ENCODE measurements around the gene IL1R2. TPM values are rescaled to one million over a fixed set of nuclear protein-coding genes. Genes with fewer than 3 reads are reported as not detected.

IL1R2 gene
- total and polyA plus RNA-seq, 2 experiments from 2014 or later = not detected

DNA sequence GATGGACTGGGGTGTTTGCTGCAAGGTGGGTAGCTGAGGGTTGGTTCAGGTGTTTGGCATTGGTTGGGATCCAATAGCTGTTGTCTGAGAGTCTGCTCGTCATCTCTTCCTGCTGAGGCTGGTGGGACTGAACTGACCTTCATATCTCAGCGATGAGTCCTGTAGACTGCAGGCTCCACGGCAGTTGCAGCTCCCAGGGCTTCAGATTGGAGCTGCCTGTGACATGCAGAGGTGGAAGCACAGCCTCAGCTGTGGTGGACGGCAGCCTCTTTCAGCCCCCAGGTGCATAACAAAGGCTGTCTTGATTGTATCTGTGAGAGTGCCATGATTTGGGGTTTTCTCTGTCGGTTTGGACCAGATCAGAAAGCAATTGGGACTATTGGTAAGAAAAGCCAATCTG is 3.9 kb upstream of the IL1R2 start:
- H2AFZ ChIP-seq = peak overlapping the region; percentile 52; the same call in 1 of the 2 replicates
- TF ChIP-seq JUNB (IDR thresholded peaks at IDR 0.05; ENCODE audit: unreplicated experiment) = no peak
- no peak for TF ChIP-seq EZH2phosphoT487 (IDR thresholded peaks at IDR 0.05; ENCODE audit: unreplicated experiment)
- TF ChIP-seq, protein P1, sequence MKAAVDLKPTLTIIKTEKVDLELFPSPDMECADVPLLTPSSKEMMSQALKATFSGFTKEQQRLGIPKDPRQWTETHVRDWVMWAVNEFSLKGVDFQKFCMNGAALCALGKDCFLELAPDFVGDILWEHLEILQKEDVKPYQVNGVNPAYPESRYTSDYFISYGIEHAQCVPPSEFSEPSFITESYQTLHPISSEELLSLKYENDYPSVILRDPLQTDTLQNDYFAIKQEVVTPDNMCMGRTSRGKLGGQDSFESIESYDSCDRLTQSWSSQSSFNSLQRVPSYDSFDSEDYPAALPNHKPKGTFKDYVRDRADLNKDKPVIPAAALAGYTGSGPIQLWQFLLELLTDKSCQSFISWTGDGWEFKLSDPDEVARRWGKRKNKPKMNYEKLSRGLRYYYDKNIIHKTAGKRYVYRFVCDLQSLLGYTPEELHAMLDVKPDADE (IDR thresholded peaks at IDR 0.05) = no peak
- TF ChIP-seq NANOG (IDR thresholded peaks at IDR 0.05; ENCODE audit: borderline replicate concordance) = no peak
- no peak for TF ChIP-seq ZNF331 (CRISPR knock-in tag; IDR thresholded peaks at IDR 0.05; ENCODE audit: low read depth)
- TF ChIP-seq, protein P2, sequence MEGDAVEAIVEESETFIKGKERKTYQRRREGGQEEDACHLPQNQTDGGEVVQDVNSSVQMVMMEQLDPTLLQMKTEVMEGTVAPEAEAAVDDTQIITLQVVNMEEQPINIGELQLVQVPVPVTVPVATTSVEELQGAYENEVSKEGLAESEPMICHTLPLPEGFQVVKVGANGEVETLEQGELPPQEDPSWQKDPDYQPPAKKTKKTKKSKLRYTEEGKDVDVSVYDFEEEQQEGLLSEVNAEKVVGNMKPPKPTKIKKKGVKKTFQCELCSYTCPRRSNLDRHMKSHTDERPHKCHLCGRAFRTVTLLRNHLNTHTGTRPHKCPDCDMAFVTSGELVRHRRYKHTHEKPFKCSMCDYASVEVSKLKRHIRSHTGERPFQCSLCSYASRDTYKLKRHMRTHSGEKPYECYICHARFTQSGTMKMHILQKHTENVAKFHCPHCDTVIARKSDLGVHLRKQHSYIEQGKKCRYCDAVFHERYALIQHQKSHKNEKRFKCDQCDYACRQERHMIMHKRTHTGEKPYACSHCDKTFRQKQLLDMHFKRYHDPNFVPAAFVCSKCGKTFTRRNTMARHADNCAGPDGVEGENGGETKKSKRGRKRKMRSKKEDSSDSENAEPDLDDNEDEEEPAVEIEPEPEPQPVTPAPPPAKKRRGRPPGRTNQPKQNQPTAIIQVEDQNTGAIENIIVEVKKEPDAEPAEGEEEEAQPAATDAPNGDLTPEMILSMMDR (conservative IDR thresholded peaks at IDR 0.05; ENCODE audit: low read depth in 2 of 2) = no peak
- no peak for TF ChIP-seq CREB1 (CRISPR knock-in tag; IDR thresholded peaks at IDR 0.05; ENCODE audit: low read depth)
- TF ChIP-seq, protein P3, sequence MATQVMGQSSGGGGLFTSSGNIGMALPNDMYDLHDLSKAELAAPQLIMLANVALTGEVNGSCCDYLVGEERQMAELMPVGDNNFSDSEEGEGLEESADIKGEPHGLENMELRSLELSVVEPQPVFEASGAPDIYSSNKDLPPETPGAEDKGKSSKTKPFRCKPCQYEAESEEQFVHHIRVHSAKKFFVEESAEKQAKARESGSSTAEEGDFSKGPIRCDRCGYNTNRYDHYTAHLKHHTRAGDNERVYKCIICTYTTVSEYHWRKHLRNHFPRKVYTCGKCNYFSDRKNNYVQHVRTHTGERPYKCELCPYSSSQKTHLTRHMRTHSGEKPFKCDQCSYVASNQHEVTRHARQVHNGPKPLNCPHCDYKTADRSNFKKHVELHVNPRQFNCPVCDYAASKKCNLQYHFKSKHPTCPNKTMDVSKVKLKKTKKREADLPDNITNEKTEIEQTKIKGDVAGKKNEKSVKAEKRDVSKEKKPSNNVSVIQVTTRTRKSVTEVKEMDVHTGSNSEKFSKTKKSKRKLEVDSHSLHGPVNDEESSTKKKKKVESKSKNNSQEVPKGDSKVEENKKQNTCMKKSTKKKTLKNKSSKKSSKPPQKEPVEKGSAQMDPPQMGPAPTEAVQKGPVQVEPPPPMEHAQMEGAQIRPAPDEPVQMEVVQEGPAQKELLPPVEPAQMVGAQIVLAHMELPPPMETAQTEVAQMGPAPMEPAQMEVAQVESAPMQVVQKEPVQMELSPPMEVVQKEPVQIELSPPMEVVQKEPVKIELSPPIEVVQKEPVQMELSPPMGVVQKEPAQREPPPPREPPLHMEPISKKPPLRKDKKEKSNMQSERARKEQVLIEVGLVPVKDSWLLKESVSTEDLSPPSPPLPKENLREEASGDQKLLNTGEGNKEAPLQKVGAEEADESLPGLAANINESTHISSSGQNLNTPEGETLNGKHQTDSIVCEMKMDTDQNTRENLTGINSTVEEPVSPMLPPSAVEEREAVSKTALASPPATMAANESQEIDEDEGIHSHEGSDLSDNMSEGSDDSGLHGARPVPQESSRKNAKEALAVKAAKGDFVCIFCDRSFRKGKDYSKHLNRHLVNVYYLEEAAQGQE (IDR thresholded peaks at IDR 0.05; ENCODE audit: unreplicated experiment) = no peak
- TF ChIP-seq STAT1 (IDR thresholded peaks at IDR 0.05; ENCODE audit: unreplicated experiment) = no peak
- TF ChIP-seq, protein P4, sequence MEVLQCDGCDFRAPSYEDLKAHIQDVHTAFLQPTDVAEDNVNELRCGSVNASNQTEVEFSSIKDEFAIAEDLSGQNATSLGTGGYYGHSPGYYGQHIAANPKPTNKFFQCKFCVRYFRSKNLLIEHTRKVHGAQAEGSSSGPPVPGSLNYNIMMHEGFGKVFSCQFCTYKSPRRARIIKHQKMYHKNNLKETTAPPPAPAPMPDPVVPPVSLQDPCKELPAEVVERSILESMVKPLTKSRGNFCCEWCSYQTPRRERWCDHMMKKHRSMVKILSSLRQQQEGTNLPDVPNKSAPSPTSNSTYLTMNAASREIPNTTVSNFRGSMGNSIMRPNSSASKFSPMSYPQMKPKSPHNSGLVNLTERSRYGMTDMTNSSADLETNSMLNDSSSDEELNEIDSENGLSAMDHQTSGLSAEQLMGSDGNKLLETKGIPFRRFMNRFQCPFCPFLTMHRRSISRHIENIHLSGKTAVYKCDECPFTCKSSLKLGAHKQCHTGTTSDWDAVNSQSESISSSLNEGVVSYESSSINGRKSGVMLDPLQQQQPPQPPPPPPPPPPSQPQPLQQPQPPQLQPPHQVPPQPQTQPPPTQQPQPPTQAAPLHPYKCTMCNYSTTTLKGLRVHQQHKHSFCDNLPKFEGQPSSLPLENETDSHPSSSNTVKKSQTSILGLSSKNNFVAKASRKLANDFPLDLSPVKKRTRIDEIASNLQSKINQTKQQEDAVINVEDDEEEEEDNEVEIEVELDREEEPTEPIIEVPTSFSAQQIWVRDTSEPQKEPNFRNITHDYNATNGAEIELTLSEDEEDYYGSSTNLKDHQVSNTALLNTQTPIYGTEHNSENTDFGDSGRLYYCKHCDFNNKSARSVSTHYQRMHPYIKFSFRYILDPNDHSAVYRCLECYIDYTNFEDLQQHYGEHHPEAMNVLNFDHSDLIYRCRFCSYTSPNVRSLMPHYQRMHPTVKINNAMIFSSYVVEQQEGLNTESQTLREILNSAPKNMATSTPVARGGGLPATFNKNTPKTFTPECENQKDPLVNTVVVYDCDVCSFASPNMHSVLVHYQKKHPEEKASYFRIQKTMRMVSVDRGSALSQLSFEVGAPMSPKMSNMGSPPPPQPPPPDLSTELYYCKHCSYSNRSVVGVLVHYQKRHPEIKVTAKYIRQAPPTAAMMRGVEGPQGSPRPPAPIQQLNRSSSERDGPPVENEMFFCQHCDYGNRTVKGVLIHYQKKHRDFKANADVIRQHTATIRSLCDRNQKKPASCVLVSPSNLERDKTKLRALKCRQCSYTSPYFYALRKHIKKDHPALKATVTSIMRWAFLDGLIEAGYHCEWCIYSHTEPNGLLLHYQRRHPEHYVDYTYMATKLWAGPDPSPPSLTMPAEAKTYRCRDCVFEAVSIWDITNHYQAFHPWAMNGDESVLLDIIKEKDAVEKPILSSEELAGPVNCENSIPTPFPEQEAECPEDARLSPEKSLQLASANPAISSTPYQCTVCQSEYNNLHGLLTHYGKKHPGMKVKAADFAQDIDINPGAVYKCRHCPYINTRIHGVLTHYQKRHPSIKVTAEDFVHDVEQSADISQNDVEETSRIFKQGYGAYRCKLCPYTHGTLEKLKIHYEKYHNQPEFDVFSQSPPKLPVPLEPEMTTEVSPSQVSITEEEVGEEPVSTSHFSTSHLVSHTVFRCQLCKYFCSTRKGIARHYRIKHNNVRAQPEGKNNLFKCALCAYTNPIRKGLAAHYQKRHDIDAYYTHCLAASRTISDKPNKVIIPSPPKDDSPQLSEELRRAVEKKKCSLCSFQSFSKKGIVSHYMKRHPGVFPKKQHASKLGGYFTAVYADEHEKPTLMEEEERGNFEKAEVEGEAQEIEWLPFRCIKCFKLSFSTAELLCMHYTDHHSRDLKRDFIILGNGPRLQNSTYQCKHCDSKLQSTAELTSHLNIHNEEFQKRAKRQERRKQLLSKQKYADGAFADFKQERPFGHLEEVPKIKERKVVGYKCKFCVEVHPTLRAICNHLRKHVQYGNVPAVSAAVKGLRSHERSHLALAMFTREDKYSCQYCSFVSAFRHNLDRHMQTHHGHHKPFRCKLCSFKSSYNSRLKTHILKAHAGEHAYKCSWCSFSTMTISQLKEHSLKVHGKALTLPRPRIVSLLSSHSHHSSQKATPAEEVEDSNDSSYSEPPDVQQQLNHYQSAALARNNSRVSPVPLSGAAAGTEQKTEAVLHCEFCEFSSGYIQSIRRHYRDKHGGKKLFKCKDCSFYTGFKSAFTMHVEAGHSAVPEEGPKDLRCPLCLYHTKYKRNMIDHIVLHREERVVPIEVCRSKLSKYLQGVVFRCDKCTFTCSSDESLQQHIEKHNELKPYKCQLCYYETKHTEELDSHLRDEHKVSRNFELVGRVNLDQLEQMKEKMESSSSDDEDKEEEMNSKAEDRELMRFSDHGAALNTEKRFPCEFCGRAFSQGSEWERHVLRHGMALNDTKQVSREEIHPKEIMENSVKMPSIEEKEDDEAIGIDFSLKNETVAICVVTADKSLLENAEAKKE (CRISPR knock-in tag; IDR thresholded peaks at IDR 0.05) = no peak
- no peak for TF ChIP-seq POLR2AphosphoS5 (IDR thresholded peaks at IDR 0.05; ENCODE audit: low read depth)
- TF ChIP-seq ZNF114 (CRISPR knock-in tag; IDR thresholded peaks at IDR 0.05) = no peak
- no peak for TF ChIP-seq EZH2 (IDR thresholded peaks at IDR 0.05; ENCODE audit: low read depth, unreplicated experiment)
- H3K36me3 Mint-ChIP-seq (ENCODE audit: low read depth) = no peaks in the 10 kb centered on the region
- H3K9me3 Mint-ChIP-seq = no peaks in the 10 kb centered on the region
- no peaks in the 10 kb centered on the region for H3K4me1 ChIP-seq (ENCODE audit: insufficient read depth)
- H3F3A ChIP-seq (replicated peaks; ENCODE audit: low read depth) = no peaks in the 10 kb centered on the region
- ATAC-seq = peak; percentile 53
- H3K27ac Mint-ChIP-seq = no peak overlapping the region
- H3K36me3 ChIP-seq (ENCODE audit: insufficient read depth) = no peaks in the 10 kb centered on the region
- no peak overlapping the region for H3K27ac ChIP-seq (ENCODE audit: low read depth)
- peaks cover 11% of the 10 kb centered on the region for H3K27me3 Mint-ChIP-seq (ENCODE audit: insufficient read depth, low read depth, poor library complexity)
- H3K79me2 ChIP-seq (replicated peaks; ENCODE audit: insufficient read depth) = no peaks in the 10 kb centered on the region
- H3K4me1 Mint-ChIP-seq = peaks cover 19% of the 10 kb centered on the region
- H4K20me1 ChIP-seq (replicated peaks; ENCODE audit: insufficient read depth) = no peaks in the 10 kb centered on the region
- no peak overlapping the region for H3K4me2 ChIP-seq
- no peaks in the 10 kb centered on the region; the same call in 1 of the 2 replicates for H3K9me2 ChIP-seq (ENCODE audit: insufficient read depth)
- no peak overlapping the region for H3K4me3 ChIP-seq
- no peaks in the 10 kb centered on the region for H3K27me3 ChIP-seq (ENCODE audit: insufficient read depth)
- DNase-seq (ENCODE audit: low spot score) = no peak
- no peak overlapping the region for H3K4me3 Mint-ChIP-seq

Measured in GM23338 (cell line).